Stimulated activated CD8-positive, alpha-beta memory T cell treated with anti-CD3 and anti-CD28 coated beads, Interleukin-15, amount 100 ng/mL, for 1 hour (primary cell): ENCODE data around the gene PDAP1.
A peak's percentile ranks its signal among the peaks of the same experiment; 100 is the strongest.
"Not testable (repeated sequence)": the region's sequence is repeated elsewhere in the genome, so short reads cannot be mapped to it uniquely, and the experiment has no call there.

Experiments
- DNase-seq: peaks from one replicate; pipeline ENCODE4 v3.0.0-alpha.2; 2020; ENCODE audit warnings: low read depth

The PDAP1 gene, protein sequence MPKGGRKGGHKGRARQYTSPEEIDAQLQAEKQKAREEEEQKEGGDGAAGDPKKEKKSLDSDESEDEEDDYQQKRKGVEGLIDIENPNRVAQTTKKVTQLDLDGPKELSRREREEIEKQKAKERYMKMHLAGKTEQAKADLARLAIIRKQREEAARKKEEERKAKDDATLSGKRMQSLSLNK

GRCh38 chr7:99408379-99409191 is at the start of gene PDAP1, which contains the start of gene BUD31:
Gene PDAP1, minus strand, starts transcription at chr7:99408597. Its CDS starts 49 bp downstream, at chr7:99408548.
Gene BUD31, plus strand, starts transcription at chr7:99408969. Its CDS starts 2,124 bp downstream, at chr7:99411093.
- peak; percentile 94 for DNase-seq

DNA sequence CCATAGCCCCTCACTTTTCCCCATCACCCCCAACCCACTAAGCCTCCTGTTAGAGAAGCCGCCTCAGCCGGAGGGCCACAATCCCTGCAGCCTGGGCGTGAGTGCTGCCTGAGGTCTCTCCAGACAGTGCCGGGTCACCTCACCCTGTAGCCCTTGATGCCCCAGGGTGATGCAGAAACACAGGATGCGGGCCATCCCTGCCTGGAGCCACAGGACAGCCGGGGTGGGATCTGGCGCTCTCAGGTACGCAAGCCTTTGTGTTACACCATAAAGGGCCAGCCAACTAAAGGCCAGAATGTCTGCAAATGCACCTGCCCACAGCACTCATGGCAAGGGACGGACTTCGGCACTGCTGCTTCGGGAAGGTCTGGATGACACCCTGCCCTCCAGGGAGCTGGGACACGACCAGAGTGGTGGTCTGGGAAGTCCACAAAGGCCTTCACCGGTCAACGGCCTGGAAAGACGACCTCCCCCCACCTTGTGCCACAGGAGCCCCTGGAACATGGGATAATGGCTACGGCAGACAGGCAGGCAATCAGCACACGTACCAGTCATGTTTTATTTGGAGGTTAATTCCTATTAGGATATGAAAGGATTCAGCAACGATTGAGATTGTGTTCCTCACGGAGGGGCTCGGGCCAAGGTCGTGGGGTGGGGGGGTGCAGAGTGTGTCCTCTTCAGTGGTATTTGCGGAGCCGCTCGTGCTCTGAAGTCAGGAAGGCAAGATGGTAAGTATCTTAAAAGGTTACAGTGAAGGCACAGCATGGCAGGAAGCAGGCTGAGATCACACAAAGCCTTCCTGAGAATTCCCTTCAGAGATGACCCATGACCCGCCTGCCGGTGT is 49.5 kb upstream of the PDAP1 start:
- no peak for DNase-seq

GRCh38 chr7:99457050-99457649 is 48.8 kb upstream of the PDAP1 start:
- DNase-seq, result no peak

GRCh38 chr7:99456288-99456687 is 47.9 kb upstream of the PDAP1 start:
- DNase-seq, result no peak

- no peak for DNase-seq
Observed at GRCh38 chr7:99455874-99456273, 47.5 kb upstream of the PDAP1 start.

DNA sequence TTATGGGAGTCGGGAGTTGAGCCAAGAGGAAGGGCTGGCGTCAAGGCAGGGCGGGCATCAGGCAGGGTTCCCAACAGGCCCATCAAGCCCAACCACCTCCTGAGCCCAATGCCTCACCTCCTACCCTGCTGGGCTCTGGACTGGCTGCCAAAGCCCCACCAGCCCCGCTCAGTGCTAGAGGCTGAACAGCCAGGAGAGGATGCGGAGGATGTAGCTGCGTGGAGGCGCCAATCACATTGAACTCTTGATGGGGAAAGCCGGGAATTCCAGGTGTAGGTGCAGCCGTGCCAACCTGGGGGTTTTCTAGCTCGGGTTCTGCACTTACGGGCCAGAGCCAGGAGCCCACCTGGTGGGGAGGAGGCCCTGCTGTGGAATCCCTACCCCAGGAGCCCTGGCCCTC is 44.7 kb upstream of the PDAP1 start:
- no peak for DNase-seq

DNA sequence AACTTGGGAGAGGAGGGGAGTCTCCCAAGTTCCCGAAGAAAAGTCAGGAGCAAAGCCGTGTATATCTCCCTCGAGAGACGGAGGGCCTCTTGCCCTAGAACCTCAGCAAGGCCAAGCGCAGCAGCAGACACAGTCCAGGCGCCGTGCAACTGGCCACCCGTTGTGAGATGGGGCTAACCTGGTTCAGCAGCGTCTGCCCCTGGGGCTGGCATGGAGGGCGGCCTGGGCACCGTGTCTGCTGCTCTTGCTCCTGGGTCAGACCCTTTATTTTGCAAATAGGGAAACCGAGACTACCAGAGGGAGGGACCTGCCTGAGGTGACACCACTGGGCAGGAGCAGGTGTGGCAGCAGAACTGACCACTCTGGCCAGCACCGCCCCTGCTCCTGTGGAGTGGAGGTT is 44.1 kb upstream of the PDAP1 start:
- no peak for DNase-seq

- no peak for DNase-seq
Observed at GRCh38 chr7:99451936-99452335, 43.5 kb upstream of the PDAP1 start.

DNA sequence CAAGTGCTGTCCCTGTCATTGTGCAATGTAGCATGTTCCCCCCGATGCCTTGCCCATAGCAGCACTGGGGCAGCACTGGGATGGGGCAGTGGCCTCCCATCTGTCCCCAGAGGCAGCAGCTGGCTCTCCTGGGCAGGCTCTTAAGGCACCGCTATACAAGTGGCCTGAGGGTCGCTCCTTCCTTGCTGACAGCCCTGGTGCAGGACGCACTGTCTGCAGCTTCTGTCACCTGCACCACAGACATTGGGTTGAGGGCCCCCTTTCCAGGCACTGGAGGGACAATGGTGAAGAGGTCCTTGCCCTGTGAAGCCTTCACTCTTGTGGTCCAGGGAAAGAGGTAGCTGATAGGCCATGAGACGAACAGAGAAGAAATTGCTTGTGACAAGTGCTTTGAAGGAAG is 40.9 kb upstream of the PDAP1 start:
- no peak for DNase-seq

DNA sequence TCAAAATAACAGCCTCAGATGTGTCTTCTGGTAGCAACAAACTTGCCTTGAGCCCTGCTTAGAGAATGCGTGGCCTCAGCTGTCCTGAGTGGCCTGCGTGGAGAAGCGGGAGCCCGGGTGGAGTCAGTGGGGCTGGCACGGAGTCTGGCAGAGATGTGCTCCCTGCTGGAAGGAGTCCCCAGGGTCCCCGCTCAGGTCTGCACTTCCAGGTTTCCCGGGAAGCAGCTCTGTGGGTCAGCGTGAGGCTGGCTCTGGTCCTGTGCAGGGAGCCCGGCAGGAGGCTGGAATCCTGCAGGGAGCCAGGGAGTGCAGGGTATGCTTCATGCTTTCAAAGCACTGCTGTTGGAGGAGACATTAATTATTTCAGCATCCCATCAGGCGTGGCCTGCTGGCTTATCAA is 40.5 kb upstream of the PDAP1 start:
- no peak for DNase-seq

GRCh38 chr7:99447943-99448342 is 39.5 kb upstream of the PDAP1 start:
- DNase-seq, result no peak

GRCh38 chr7:99446096-99446495 is 37.7 kb upstream of the PDAP1 start:
- no peak for DNase-seq

DNA sequence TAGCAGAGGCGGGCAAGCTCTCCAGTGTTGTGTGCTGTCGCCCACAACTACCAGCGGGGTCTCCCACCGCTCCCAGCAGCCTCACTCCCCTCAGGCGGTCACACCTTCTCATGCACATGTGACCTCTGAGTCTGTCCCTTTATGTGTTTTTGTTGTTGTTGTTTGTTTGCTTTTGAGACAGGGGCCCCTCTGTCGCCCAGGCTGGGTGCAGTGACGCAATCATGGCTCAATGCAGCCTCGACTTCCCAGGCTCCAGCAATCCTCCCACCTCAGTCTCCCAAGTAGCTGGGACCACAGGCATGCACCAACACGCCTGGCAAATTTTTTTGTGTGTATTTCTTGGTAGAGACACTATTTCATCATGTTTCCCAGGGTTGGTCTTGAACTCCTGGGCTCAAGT is 31.8 kb upstream of the PDAP1 start:
- no peak for DNase-seq

DNA sequence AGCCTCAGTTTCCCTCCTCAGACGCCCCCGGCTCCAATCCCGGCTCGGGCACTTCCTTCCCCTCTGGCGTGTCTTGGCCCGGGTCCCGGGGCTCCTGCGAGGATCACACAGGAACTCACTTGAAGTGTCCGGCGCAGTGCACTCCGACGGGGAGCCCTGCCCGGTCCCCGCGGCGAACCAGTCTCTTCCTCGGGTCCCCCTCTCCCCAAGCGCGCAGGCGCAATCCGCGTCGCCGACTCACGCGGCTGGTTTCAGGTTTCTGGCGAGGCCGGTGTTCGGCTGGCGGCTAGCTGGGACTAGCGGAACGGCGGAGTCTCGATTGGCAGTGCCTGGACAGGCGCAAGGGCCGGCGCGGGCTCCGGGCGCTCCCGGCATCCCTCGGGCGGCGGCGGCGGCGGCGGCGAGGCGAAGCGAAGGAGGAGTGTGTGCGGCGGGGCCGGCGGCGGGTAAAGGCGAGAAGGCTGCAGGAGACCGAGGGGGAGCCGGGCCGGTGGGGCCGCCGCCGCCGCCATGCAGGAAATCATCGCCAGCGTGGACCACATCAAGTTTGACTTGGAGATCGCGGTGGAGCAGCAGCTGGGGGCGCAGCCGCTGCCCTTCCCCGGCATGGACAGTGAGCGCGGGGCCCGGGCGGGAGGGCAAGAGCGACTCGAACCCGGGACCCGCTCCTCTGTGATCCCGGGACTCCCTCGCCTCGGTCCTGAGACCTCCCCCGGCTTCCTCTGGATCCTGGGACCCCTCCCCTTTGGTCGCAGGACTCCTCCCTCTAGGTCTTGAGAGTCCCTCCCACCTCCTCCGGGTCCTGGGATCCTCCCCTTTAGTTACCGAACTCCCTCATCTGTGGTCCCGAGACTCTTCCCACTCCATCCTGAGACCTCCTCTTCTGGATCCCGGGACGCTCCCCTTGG is 30.4 kb upstream of the PDAP1 start, which contains the start of the genes CPSF4 and PTCD1:
Gene CPSF4 (plus strand): TSS at position 371 of the 908 bp plus-strand sequence. CDS start 140 bp downstream, at position 511.
Gene PTCD1 (minus strand): TSS at position 226 of the 908 bp plus-strand sequence. CDS start 3,556 bp downstream, outside the sequence.
- DNase-seq, result peak; percentile 78

DNA sequence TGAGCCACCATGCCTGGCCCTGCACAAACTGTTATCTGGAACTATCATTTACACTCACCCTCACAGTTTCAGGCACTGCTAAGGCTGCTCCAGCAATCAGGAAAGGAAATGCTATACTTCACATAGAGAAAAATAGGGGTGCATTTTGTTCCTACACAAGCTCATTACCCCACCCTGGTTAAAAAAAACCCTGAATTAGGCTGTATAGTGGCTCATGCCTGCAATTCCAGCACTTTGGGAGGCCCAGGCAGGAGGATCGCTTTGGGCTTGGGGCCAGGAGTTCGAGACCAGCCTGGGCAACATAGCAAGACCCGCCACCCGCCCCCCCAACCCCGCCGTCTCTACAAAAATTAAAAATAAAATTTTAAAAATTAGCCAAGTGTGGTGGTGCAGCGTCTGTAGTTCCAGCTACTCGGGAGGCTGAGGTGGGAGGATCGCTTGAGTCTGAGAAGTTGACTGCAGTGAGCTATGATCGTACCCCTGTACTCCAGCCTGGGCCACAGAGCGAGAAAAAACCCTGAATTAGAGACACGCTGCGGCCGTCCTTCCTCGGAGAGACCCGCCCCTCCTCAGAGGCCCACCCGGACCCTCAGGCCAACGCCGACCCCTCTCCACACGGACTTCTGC is 29.7 kb upstream of the PDAP1 start:
- no peak for DNase-seq

DNA sequence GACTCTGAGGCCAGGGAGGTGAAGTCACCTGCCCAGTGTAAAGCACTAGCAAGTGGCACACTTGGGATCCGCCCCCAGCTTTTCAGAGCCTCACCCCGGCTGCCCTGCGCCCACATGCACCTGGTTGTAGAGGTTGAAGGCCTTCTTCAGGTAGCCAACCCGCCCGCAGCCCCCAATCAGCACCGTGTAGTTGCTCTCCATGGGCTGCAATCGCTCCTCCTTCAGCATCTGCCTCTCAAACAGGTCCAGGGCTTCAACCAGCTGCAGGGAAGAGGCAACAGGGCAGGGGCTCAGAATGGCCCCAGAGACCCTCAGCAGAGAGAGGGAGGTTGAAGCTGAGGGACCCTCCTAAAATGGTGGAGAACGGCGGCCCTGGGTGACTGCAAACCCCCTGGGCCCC is 24.8 kb upstream of the PDAP1 start:
- no peak for DNase-seq

DNA sequence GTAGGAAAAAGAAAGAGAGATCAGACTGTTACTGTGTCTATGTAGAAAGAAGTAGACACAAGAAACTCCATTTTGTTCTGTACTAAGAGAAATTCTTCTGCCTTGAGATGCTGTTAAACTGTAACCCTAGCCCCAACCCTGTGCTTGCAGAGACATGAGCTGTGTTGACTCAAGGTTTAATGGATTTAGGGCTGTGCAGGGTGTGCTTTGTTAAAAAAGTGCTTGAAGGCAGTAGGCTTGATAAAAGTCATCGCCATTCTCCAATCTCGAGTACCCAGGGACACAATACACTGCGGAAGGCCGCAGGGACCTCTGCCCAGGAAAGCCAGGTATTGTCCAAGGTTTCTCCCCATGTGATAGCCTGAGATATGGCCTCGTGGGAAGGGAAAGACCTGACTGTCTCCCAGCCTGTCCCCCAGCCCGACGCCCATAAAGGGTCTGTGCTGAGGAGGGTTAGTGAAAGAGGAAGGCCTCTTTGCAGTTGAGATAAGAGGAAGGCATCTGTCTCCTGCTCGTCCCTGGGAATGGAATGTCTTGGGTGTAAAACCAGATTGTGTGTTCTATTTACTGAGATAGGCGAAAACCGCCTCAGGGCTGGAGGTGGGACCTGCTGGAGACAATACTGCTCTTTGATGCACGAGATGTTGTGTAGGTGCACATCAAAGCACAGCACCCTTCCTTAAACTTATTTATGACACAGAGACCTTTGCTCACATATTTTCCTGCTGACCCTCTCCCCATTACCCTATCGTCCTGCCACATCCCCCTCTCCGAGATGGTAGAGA is 23.6 kb upstream of the PDAP1 start:
- DNase-seq, result not testable (repeated sequence)

DNA sequence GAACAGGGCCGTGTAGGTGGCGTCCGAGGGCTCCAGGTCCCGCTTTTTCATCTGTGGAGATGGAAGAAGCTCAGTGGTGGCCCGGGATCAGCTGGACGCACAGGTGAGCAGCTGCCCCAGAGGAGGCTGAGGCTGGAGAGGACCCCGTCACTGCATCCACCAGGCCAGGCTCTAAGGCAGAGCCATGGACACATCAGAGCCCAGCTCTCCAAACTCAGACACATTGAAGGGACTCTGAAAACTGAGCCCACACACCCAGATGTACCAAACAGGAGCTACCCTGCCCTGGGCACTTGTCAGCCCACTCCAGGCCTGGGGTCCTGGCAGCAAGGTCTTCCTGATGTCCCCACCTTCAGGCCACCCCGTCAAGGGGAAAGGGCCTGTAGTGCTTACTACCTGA is 21.4 kb upstream of the PDAP1 start:
- no peak for DNase-seq

DNA sequence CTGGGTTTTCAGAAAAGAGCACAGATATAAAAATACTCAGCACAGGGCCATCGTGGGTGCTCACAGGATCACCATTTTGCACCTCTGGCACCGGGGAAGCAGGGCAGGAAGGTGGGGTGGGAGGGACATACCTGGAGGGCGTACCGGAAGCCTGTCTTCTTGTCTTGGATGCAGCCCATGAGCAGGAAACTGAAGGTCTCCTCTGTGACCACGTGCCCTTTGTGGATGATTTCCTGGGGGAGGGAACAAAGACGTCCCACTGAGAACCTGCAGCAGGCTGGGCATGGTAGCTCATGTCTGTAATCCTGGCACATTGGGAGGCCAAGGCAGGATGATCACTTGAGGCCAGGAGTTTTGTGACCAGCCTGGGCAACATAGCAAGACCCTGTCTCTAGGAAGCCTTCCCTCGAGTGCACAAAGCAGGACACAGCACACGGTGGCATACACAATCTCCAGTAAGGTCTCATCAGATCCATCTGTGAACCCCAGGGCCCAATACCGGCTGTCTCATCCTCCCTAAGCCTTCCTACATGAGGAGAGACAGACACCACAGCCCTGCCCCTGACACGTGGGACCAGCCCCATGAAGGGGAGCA is 20.7 kb upstream of the PDAP1 start:
- DNase-seq, result no peak
